Pulmonary artery endothelial cell (primary cell): ENCODE measurements around the gene MAPK9. TPM values are rescaled to one million over a fixed set of nuclear protein-coding genes. Genes with fewer than 3 reads are reported as not detected.

Source experiments
- DNase-seq: peaks from one replicate; pipeline ENCODE4 v3.0.0-alpha.2; 2011; ENCODE audit warnings: low read depth, low spot score
- total RNA-seq: library from RNA; depleted of rRNA; stranded (reverse); fragments of >200 nt; gene quantifications from 2 replicates; pipeline ENCODE4 v1.2.3, GENCODE V29; 2014

Gene MAPK9
- total RNA-seq, 1 donor from 2014 or later, result 22.4 TPM

DNA sequence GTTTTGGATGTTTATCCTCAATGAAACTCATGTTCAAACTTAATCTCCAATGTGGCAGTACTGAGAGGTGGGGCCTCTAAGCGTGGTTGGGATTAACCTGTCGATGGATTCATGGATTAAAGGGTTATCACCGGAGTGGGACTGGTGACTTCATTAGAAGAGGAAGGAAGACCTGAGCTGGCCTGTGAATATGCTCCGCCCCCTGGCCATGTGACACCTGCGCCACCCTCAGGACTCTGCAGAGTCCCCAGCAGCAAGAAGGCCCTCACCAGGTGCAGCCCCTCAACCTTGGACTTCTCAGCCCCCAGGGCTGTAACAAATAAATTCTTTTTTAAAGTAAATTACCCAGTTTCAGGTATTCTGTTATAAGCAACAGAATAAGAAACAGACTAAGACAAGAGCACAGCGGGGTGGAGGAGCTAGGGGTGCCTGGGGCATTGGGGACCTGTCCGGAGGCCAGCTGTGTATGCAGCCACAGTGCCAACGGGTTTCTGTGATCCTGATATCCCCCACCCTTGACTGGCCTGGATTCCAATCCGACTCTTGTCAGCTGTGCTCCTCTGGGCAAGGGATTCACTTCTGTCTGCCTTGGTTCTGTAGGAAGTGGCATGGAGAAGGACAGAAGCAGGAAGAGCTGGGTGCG, 3.2 kb upstream of the MAPK9 start:
- DNase-seq, result no peak

DNA sequence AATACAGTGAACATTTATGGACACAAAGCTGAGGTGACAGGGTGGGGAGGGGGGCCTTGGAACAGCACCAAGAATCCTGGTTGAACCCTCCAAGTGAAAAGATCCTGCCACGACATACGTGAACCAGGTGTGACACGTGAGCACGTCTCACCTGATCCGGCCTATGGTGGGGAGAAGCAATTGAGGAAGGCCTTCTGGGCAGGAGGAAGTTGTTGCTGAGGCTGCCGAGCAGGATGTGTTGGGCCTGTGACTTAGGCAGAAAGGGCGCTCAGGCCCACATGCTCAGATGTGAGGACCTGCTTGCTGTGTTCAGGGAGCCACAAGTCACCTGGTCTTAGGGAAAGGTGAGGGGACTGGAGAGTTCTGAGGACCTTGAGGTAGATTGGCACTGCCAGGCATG, 2.5 kb upstream of the MAPK9 start:
- no peak for DNase-seq

DNA sequence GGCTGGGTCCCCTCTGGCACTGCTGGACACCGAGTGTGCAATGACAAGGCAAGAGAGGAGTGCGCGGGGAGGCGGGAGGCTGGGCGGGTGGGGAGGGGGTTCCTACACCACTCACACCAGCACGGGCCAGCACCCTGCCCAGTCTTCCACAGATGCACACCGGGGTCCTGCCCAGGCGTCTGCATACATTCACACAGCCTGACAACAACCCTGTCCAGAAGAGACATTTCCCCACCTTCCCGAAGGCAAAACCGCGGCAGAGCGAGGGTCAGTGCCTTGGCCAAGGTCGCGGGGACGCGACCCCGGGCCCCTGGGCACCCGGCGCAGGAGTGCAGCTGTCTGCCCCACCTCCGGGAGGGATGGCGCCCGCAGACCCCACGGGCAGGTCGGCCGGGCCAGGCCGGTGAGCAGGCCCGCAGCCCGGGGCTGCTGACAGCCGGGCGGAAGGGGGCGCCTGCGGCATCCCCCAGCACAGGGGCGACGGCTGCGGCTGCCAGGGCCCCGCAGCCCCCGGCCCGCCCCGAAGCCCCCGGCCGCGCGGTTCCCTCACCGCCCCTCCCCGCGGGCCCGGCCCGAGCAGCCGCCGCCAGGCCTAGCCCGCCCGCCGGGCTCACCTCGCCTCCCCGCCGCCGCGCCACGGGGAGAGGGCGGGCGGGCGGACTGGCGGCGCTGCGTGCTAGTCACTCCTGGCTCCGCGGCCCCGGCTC, 496 bp downstream of the MAPK9 start:
- DNase-seq, result no peak

GRCh38 chr5:180290568-180291233, 1.2 kb downstream of the MAPK9 start:
- DNase-seq, result no peak

DNA sequence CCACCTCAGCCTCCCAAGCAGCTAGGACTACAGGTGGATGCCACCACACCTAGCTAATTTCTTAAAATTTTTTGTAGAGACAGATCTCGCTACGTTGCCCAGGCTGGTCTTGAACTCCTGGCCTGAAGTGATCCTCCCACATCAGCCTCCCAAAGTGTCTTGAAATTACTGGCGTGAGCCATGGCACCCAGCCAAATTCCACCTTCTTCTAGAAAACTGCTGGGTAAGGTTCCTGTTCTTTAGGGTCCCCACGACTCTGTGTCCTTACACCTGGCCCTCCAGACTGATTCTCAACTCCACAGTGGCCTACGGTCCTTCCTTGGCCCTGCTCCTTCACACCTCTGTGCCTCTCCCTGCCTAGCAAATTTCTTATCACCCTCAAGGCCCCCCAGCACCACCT, 1.9 kb downstream of the MAPK9 start:
- DNase-seq, result no peak

DNA sequence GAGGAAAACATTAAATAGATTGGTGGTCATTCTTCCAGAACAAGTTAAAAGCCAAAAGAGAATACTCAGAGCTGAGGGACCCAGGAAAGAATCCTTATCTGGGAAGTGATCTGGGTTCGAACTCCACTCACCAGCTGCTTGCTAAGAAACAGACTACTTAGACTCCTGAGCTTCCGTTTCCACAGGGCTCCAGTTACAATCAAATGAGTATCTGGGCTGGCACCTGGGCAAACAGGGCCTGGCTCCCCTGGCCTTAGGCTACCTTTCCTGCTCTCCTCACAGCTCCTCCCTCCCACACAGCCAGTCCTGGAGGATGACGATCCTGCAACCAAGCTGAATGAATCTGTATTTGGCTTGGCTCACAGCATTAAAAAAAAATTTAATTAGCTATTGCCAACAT, 2.5 kb downstream of the MAPK9 start:
- no peak for DNase-seq

- no peak for DNase-seq
Observed at GRCh38 chr5:180287868-180288267, 4.0 kb downstream of the MAPK9 start.

DNA sequence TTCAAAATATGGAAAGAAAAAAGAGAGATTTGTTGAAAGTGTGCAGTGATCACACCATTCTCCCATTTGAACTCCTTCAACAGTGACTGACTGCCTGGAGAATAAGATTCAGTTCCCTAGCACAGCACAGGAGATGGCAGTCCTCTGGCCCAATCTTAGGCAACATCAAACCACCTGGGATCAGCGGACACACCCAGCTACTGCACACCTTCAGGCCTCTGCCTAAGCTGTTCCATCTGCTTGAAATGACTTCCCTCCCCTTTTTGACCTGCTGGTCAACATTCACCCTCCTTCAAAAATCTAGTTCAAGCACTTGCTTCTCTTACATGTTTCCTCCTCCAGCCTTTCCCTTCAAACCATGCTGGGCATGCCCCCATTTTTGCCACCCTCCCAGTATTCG, 4.5 kb downstream of the MAPK9 start:
- no peak for DNase-seq

GRCh38 chr5:180284149-180284548, 7.7 kb downstream of the MAPK9 start:
- no peak for DNase-seq

DNA sequence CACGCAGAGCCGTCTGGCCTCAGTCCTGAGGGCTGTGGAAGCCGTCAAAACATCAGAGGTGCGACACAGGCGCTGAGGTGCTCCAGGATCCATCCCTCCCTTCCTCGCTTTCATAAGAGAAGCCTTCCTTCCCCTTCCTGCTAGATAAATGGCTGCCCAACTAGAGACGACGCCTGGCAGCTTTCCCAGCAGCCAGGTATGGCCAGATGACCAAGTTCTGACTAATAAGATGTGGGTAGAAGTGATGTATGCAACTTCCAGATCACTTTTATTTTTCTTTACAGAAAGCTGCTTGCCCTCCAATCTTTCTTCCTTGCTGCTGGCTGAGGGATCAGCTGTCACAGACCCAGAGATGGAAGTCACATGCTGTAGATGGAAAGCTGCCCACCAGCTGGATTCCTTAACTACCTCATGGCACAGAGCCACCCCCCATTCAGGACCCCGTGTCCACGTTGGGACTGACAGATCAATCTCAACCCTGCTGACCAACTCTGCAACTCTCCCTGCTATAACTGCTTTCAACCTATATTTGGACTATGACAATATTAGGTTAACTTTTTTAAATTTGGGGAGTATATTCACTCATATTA, 8.8 kb downstream of the MAPK9 start:
- DNase-seq, result no peak

DNA sequence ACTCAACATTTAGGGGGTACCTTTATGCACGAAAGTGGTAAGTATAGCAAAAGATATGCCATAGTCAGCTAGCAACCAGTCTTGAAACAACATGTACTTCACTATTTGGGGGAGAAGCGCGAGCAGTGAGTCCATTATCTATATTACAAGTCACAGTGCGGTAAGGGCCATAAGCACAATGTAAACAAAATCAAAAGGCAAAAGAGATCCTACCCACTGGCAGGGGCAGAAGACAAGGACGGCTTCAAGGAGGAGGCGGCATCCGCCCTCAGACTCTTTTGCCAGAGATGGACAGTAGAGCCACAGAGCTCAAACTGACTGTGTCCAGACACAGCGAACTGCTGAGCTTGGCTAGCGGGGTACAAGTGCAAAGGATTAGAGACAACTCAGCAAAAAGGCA, 9.6 kb downstream of the MAPK9 start:
- DNase-seq, result no peak

GRCh38 chr5:180281706-180282105, 10.2 kb downstream of the MAPK9 start:
- no peak for DNase-seq

- no peak for DNase-seq
Observed at GRCh38 chr5:180274695-180275094, 17.2 kb downstream of the MAPK9 start.

DNA sequence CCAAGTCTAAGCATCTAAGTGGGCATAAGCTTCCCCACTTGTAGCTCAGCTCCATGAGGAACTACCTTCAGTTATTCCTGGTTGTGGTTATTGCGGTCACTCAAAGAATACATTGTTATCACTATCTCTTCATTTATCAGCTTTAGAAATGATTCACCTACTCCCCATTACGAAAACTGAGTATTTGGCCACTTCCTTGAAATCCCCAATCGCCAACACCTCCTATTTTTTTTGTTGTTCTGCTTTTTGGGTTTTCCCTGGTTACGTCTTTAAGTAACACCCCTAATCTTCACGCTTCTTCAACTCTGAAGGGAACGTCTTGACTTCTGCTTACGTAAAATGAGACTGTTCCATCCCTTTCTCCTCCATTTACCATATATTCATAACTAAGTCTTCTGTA, 20.7 kb downstream of the MAPK9 start:
- no peak for DNase-seq

DNA sequence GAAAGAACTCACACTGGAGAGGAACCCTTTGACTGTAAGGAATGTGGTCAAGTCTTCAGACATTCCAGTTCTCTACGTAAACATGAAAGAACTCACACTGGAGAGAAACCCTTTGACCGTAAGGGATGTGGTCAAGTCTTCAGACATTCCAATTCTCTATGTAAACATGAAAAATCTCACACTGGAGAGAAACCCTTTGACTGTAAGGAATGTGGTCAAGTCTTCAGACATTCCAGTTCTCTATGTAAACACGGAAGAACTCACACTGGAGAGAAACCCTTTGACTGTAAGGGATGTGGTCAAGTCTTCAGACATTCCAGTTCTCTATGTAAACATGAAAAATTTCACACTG, 32.6 kb downstream of the MAPK9 start:
- DNase-seq, result no peak

DNA sequence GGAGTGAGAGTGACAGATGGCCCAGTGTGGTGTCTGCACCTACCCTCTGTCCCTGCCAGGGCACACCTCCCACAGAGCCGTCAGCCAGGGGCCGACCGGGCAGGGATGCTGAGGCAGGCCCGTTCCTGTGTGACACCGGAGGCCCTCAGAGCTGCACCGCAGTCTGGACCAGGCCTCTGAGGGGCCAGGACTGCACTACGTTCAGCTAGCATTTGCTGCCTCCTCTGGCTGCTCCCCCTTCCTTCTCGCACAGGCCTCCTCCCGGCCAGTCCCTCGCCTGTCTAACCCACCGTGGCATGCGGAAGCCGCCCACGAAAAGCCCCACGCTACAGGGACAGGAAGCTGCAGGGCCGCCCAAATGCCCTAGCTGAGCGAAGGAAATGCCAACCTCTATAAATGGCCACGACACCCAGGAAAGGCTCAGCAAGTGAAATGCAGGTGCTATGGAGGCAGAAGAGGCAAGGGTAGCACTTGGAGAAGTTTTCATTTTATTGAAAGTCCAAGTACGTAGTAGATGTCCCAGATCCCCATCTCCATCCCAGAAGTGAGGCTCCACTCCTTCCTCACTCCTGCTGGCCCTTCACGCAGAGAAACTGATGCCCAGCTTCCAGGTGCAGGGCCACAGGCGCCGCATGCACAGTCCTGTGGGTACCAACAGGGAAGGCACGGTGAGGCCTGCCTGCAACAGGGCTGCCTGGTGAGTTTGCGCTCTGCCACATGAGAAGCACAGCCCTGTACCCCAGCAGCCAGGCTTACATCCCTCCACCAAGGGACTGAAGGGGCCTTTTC, 38.7 kb downstream of the MAPK9 start:
- DNase-seq, result no peak

- no peak for DNase-seq
Observed at GRCh38 chr5:180251887-180252286, 40.0 kb downstream of the MAPK9 start.

- DNase-seq, result no peak
Observed at GRCh38 chr5:180251141-180251540, 40.7 kb downstream of the MAPK9 start.

GRCh38 chr5:180250329-180250728, 41.6 kb downstream of the MAPK9 start:
- no peak for DNase-seq

DNA sequence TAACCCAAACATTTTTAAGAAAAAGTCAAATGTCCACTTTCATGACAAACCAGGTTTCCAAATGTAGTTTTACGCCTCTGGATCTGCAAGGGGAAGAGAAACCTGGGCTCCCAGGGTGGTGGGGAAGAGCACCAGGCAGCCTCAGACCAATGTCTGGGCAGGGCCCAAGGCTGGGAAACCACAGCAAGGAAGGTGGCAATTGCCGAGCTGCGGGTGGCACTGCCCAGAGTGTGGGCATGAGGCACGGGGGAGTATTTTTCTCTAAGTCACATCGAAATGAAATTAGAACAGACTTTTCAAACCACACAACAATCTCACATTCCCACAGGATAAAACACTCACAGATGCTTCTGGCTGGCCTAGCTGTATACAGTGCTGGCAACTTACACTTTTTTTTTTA, 50.3 kb downstream of the MAPK9 start:
- DNase-seq, result no peak

GRCh38 chr5:180238631-180239030, 53.3 kb downstream of the MAPK9 start:
- no peak for DNase-seq

DNA sequence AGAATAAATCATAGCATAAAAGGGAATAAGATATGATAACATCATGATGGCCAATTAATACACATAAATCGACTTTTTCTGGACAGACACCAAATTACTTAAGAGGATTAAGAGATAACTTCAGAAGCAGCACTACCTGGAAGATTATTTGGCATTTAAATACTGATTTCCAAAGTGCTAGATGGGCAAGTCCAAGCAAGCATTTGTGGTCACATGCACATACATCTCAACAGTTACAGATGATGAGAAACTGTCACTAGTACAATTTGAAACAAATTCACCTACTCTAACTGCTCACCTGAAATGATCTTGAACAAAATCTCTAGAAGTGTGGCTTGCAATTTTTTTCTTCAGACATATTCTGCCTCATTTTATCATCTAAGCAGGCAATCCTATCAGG, 56.0 kb downstream of the MAPK9 start:
- DNase-seq, result no peak
